GM12878 (cell line): ENCODE results near the gene FTCDNL1.

Experiments used
- CBFB ChIP-seq: IDR thresholded peaks from 2 replicates; pipeline ENCODE4 v1.6.1; 2016; ENCODE audit warnings: antibody characterized with exemption, low read depth
- CHD2 ChIP-seq: IDR thresholded peaks from 2 replicates; pipeline ENCODE4 v1.6.1; 2011; ENCODE audit warnings: low read depth, low read length, improper control_type of control experiment, borderline replicate concordance
- EGR1 ChIP-seq, 2 experiments: IDR thresholded peaks; 1 replicate in 1 of 2; 2 replicates in 1 of 2; pipeline ENCODE4 v1.6.1; 2011 to 2012; ENCODE audit warnings: low read depth in 2 of 2, low read length in 2 of 2, borderline replicate concordance in 1 of 2, mild to moderate bottlenecking in 1 of 2, moderate library complexity in 1 of 2
- EP300 ChIP-seq, 2 experiments: fragments of 150-350 bp in 1 of 2; IDR thresholded peaks; 2 replicates each; pipeline ENCODE4 v1.6.1; 2011 to 2012; ENCODE audit warnings: low read depth in 2 of 2, low read length in 2 of 2, borderline replicate concordance in 1 of 2, improper control_type of control experiment in 1 of 2, inconsistent platforms in 1 of 2; ENCODE audit not compliant: control insufficient read depth in 1 of 2
- EZH2 ChIP-seq: IDR thresholded peaks from 2 replicates; pipeline ENCODE4 v1.6.1; 2012; ENCODE audit warnings: low read depth, mild to moderate bottlenecking, control low read depth, inconsistent platforms, low read length, borderline replicate concordance; ENCODE audit not compliant: control insufficient read depth
- NFXL1 ChIP-seq: fragments of 450-650 bp; IDR thresholded peaks from 2 replicates; pipeline ENCODE4 v1.6.1; 2017; ENCODE audit warnings: antibody characterized with exemption, mild to moderate bottlenecking, borderline replicate concordance
- POLR2AphosphoS5 ChIP-seq: IDR thresholded peaks from 2 replicates; pipeline ENCODE4 v1.6.1; 2011; ENCODE audit warnings: mild to moderate bottlenecking, low read length, inconsistent platforms
- SPI1 ChIP-seq: IDR thresholded peaks from 2 replicates; pipeline ENCODE4 v1.6.1; 2011; ENCODE audit warnings: low read depth, mild to moderate bottlenecking, low read length, moderate library complexity, borderline replicate concordance; ENCODE audit not compliant: insufficient read depth
- YY1 ChIP-seq: IDR thresholded peaks from 2 replicates; pipeline ENCODE4 v1.6.1; 2011; ENCODE audit warnings: low read depth, mild to moderate bottlenecking, low read length
- TF ChIP-seq, protein P1 (sequence below), 3 experiments: IDR thresholded peaks in 2 of 3; conservative IDR thresholded peaks in 1 of 3; 2 replicates each; pipeline ENCODE4 v1.5.1; 2011; ENCODE audit warnings: low read depth in 3 of 3, low read length in 3 of 3, mild to moderate bottlenecking in 3 of 3, control low read depth in 2 of 3, moderate library complexity in 2 of 3, inconsistent platforms in 1 of 3, mixed read lengths in 1 of 3; ENCODE audit not compliant: control insufficient read depth in 2 of 3, insufficient read depth in 1 of 3; ENCODE audit errors: extremely low read depth in 1 of 3

- TF ChIP-seq, protein P1, sequence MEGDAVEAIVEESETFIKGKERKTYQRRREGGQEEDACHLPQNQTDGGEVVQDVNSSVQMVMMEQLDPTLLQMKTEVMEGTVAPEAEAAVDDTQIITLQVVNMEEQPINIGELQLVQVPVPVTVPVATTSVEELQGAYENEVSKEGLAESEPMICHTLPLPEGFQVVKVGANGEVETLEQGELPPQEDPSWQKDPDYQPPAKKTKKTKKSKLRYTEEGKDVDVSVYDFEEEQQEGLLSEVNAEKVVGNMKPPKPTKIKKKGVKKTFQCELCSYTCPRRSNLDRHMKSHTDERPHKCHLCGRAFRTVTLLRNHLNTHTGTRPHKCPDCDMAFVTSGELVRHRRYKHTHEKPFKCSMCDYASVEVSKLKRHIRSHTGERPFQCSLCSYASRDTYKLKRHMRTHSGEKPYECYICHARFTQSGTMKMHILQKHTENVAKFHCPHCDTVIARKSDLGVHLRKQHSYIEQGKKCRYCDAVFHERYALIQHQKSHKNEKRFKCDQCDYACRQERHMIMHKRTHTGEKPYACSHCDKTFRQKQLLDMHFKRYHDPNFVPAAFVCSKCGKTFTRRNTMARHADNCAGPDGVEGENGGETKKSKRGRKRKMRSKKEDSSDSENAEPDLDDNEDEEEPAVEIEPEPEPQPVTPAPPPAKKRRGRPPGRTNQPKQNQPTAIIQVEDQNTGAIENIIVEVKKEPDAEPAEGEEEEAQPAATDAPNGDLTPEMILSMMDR (IDR thresholded peaks at IDR 0.05 in 2 of 3, conservative IDR thresholded peaks at IDR 0.05 in 1 of 3; ENCODE audit: control insufficient read depth in 2 of 3, extremely low read depth in 1 of 3, insufficient read depth in 1 of 3, low read depth in 3 of 3, low read length in 3 of 3): no peak
- TF ChIP-seq EGR1 (IDR thresholded peaks at IDR 0.05; ENCODE audit: borderline replicate concordance in 1 of 2, low read depth in 2 of 2, low read length in 2 of 2) (no peak), SPI1 (no peak), YY1 (no peak), CBFB (no peak), POLR2AphosphoS5 (no peak), EZH2 (no peak), EP300 (IDR thresholded peaks at IDR 0.05; ENCODE audit: borderline replicate concordance in 1 of 2, control insufficient read depth in 1 of 2, low read depth in 2 of 2, low read length in 2 of 2) (no peak), CHD2 (no peak), NFXL1 (no peak)
Measured at GRCh38 chr2:199765646-199766045, 85.3 kb downstream of the FTCDNL1 start.
